ENCODE measurements around the gene NCK2. TPM values are rescaled to one million over a fixed set of nuclear protein-coding genes. Genes with fewer than 3 reads are reported as not detected.

Gene NCK2
- total RNA-seq, 1 donor from 2014 or later: 90.0 TPM

GRCh38 chr2:105748566-105748965, 3.9 kb downstream of the NCK2 start:
- Histone ChIP-seq H3K27me3 (ENCODE audit: control insufficient read depth, insufficient read depth, low read length) (no peaks in the 10 kb centered on the region), H3K4me3 (ENCODE audit: low read depth, low read length) (no peak overlapping the region), H3K36me3 (ENCODE audit: control insufficient read depth, insufficient read depth, low read length) (peaks cover 2% of the 10 kb centered on the region)
- FAIRE-seq (no peak), DNase-seq (ENCODE audit: low read depth) (no peak)
- TF ChIP-seq CTCF (IDR thresholded peaks at IDR 0.05; ENCODE audit: insufficient read depth, low read length, severe bottlenecking): peak; percentile 32

GRCh38 chr2:105749583-105750400, 5.1 kb downstream of the NCK2 start:
- TF ChIP-seq CTCF (IDR thresholded peaks at IDR 0.05; ENCODE audit: insufficient read depth, low read length, severe bottlenecking): no peak
- FAIRE-seq (no peak), DNase-seq (ENCODE audit: low read depth) (no peak)
- H3K27me3 ChIP-seq (ENCODE audit: control insufficient read depth, insufficient read depth, low read length): no peaks in the 10 kb centered on the region
- H3K36me3 ChIP-seq (ENCODE audit: control insufficient read depth, insufficient read depth, low read length): peaks cover 2% of the 10 kb centered on the region
- H3K4me3 ChIP-seq (ENCODE audit: low read depth, low read length): no peak overlapping the region

- TF ChIP-seq CTCF (IDR thresholded peaks at IDR 0.05; ENCODE audit: insufficient read depth, low read length, severe bottlenecking): no peak
- Histone ChIP-seq H3K36me3 (ENCODE audit: control insufficient read depth, insufficient read depth, low read length) (peaks cover 2% of the 10 kb centered on the region), H3K27me3 (ENCODE audit: control insufficient read depth, insufficient read depth, low read length) (no peaks in the 10 kb centered on the region), H3K4me3 (ENCODE audit: low read depth, low read length) (no peak overlapping the region)
- DNase-seq (ENCODE audit: low read depth) (no peak), FAIRE-seq (no peak)
These were observed 6.0 kb downstream of the NCK2 start for GRCh38 chr2:105750735-105751134.

- no peak for TF ChIP-seq CTCF (IDR thresholded peaks at IDR 0.05; ENCODE audit: insufficient read depth, low read length, severe bottlenecking)
- no peak for DNase-seq (ENCODE audit: low read depth)
- H3K27me3 ChIP-seq (ENCODE audit: control insufficient read depth, insufficient read depth, low read length): no peaks in the 10 kb centered on the region
- no peak overlapping the region for H3K4me3 ChIP-seq (ENCODE audit: low read depth, low read length)
- no peak for FAIRE-seq
- peaks cover 2% of the 10 kb centered on the region for H3K36me3 ChIP-seq (ENCODE audit: control insufficient read depth, insufficient read depth, low read length)
These were observed 6.6 kb downstream of the NCK2 start for GRCh38 chr2:105751272-105751671.

GRCh38 chr2:105752691-105753358, 8.1 kb downstream of the NCK2 start:
- H3K27me3 ChIP-seq (ENCODE audit: control insufficient read depth, insufficient read depth, low read length): no peaks in the 10 kb centered on the region
- TF ChIP-seq CTCF (IDR thresholded peaks at IDR 0.05; ENCODE audit: insufficient read depth, low read length, severe bottlenecking): no peak
- H3K4me3 ChIP-seq (ENCODE audit: low read depth, low read length): no peak overlapping the region
- H3K36me3 ChIP-seq (ENCODE audit: control insufficient read depth, insufficient read depth, low read length): peaks cover 2% of the 10 kb centered on the region
- FAIRE-seq (no peak), DNase-seq (ENCODE audit: low read depth) (no peak)

All from bronchial epithelial cell (primary cell).